Lung (tissue), 12 donors: ENCODE measurements around the gene TTLL9. TPM values are rescaled to one million over a fixed set of nuclear protein-coding genes. Genes with fewer than 3 reads are reported as not detected.

Source experiments
- ATAC-seq: fragments of 200-7000 bp; cut with Tn5 transposase; one replicate; pipeline ENCODE4 v1.9.1; 2020; ENCODE audit warnings: moderate number of reproducible peaks; ENCODE audit not compliant: insufficient read depth, low FRiP score
- DNase-seq, 3 donors: peaks; one replicate each; pipeline ENCODE4 v3.0.0-alpha.2; 2013 to 2017
- H3K27ac ChIP-seq, 2 donors: one replicate each; pipeline ENCODE4 v1.5.1; 2013; ENCODE audit warnings: mild to moderate bottlenecking in 2 of 2, moderate library complexity in 2 of 2, control low read depth in 1 of 2, inconsistent platforms in 1 of 2, low read depth in 1 of 2, low read length in 1 of 2
- H3K27me3 ChIP-seq, 3 donors: one replicate each; pipeline ENCODE4 v1.5.1; 2013; ENCODE audit warnings: low read length in 2 of 3; ENCODE audit not compliant: control insufficient read depth in 3 of 3, insufficient read depth in 3 of 3
- H3K36me3 ChIP-seq, 4 donors: one replicate each; pipeline ENCODE4 v1.5.1; 2013; ENCODE audit warnings: low read length in 4 of 4, mild to moderate bottlenecking in 1 of 4, moderate library complexity in 1 of 4; ENCODE audit not compliant: control insufficient read depth in 4 of 4, insufficient read depth in 4 of 4
- H3K4me1 ChIP-seq, 5 donors: one replicate each; pipeline ENCODE4 v1.5.1; 2013; ENCODE audit warnings: low read length in 5 of 5, mild to moderate bottlenecking in 2 of 5, moderate library complexity in 1 of 5; ENCODE audit not compliant: control insufficient read depth in 5 of 5, insufficient read depth in 5 of 5
- H3K4me3 ChIP-seq: one replicate; pipeline ENCODE4 v1.5.1; 2013; ENCODE audit warnings: mild to moderate bottlenecking, control low read depth, moderate library complexity
- H3K9ac ChIP-seq, 2 donors: one replicate each; pipeline ENCODE4 v1.5.1; 2013; ENCODE audit warnings: low read length in 2 of 2, control low read depth in 1 of 2; ENCODE audit not compliant: insufficient read depth in 1 of 2
- H3K9me3 ChIP-seq, 4 donors: one replicate each; pipeline ENCODE4 v1.5.1; 2013; ENCODE audit warnings: low read length in 3 of 4, mild to moderate bottlenecking in 1 of 4, moderate library complexity in 1 of 4; ENCODE audit not compliant: control insufficient read depth in 4 of 4, insufficient read depth in 3 of 4
- CTCF ChIP-seq: IDR thresholded peaks from 2 replicates; pipeline ENCODE4 v1.5.1; 2012; ENCODE audit warnings: mild to moderate bottlenecking; ENCODE audit errors: control extremely low read depth, extremely low read depth
- WGBS, 2 donors: extraction: QIAGEN DNeasy Blood & Tissue Kit; methylation state at CpG; one replicate each; pipeline ENCODE4 v1.1.7; 2013; 5-methylcytosine and 5-hydroxymethylcytosine counted together
- polyA plus RNA-seq, 2 donors: library from polyadenylated mRNA; stranded (reverse); fragments of 200-250 nt; gene quantifications; one replicate each; pipeline ENCODE4 v1.2.1, GENCODE V29; 2013
- total RNA-seq, 2 donors: library from RNA; depleted of rRNA in 1 of 2; stranded (reverse); fragments of >200 nt in 1 of 2; gene quantifications; one replicate each; pipeline ENCODE4 v1.2.1, GENCODE V29; 2014 to 2021
- donor health status: control.
- donor health status: control.
- donor health status: Bipolar disorder and iron deficiency.
- donor health status: healthy.
- donor health status: DM: yes; HTN: yes; CAD: no.

The TTLL9 gene
- total and polyA plus RNA-seq, 4 donors = 1.9 to 8.9 (median 4.8) TPM

DNA sequence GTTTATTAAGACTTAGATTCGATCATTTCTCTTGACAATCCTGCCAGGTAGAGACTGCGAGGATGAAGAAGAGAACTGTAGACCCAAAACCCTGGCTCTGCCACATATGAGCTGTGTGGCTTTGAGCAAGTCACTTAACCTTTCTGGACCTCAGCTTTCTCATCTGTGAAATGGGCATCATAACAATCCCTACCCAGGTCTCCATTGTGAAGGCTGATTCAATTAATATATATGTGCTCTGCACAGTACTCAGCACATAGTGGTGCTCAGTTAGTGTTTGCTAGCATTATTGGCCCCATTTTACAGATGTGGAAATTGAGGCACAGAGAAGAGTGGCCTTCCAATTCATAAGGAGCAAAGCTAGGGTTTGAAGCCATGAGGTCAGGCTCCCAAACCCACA is 105.4 kb downstream of the TTLL9 start:
- DNase-seq (no peak), ATAC-seq (no peak)
- Histone ChIP-seq H3K36me3 (no peaks in the 10 kb centered on the region), H3K4me1 (no peaks in the 10 kb centered on the region), H3K9ac (no peak overlapping the region), H3K9me3 (no peaks in the 10 kb centered on the region), H3K27me3 (peaks cover 0 to 10% (median 0%) of the 10 kb centered on the region in 3 donors), H3K27ac (no peak overlapping the region), H3K4me3 (no peak overlapping the region)
- WGBS, 2 donors = 91 to 99% methylated on average over 2 of the region's 2 CpGs
- no peak for TF ChIP-seq CTCF

- no peak for ATAC-seq
- no peaks in the 10 kb centered on the region for H3K36me3 ChIP-seq
- peaks cover 0 to 7% (median 0%) of the 10 kb centered on the region in 3 donors for H3K27me3 ChIP-seq
- no peak overlapping the region for H3K4me3 ChIP-seq
- no peak for TF ChIP-seq CTCF
- no peak for DNase-seq
- no peaks in the 10 kb centered on the region for H3K4me1 ChIP-seq
- H3K9me3 ChIP-seq = no peaks in the 10 kb centered on the region
- no peak overlapping the region for H3K27ac ChIP-seq
- no peak overlapping the region for H3K9ac ChIP-seq
- WGBS, 2 donors = 91 to 93% methylated on average over 4 of the region's 4 CpGs
Measured at GRCh38 chr20:31977080-31977479, 106.6 kb downstream of the TTLL9 start.

DNA sequence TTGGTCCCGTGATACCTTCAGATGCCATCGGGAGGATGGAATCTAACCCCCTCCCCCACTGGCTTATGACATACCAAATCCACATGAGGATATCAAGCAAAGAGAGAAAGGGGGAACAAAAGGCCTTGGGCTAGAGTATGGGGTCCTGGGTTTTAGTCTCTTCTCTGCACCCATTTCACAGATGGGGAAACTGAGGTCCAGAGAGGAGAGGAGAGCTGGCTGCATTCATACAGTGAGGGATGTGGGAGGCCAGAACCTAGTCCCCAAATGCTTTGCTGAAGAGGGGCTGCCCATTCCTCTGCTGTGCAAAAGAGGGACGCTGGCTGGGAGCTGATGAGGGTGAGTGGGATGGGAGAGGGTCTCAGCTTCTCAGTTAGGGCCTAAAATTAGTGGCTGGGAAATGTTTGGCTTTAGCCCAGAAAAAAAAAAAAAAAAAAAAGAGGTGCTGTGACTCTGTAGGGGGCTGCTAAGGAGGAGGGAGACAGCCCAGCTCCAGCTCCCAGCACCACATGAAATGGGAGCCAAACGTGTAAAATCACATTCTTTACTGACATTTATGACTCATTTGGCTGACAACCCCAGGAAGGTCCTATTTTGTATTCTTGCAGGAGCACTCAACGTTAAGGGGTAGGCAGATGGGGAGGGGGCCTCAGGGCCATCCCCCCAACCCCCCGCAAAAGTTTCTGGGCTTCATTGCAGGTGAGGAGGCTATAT is 109.4 kb downstream of the TTLL9 start:
- no peaks in the 10 kb centered on the region for H3K4me1 ChIP-seq
- DNase-seq (no peak), ATAC-seq (no peak)
- no peaks in the 10 kb centered on the region for H3K36me3 ChIP-seq
- H3K27ac ChIP-seq = no peak overlapping the region
- H3K9me3 ChIP-seq = no peaks in the 10 kb centered on the region
- no peak for TF ChIP-seq CTCF
- 65 to 67% methylated on average over 6 of the region's 6 CpGs for WGBS, 2 donors
- no peak overlapping the region for H3K4me3 ChIP-seq
- no peak overlapping the region for H3K9ac ChIP-seq
- H3K27me3 ChIP-seq = peaks cover 0 to 3% (median 0%) of the 10 kb centered on the region in 3 donors

DNA sequence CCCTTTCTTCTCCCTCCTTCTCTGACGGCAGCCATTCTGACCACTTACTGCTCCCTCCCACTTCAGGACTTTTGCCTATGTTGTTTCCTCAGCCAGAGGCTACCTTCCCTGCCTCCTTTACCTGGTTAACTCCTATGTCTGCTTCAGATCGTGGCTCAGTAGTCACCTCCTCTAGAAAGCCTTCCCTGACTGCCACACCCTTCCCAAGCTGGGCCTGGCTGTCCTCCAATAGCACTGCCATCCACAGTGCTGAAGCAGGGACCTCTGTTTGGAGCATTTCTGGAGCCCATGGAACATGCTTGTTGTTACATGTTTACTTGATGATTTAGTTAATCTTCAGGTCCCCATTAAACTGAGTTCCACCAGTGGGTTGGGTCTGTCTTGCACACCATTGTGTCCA is 111.3 kb downstream of the TTLL9 start:
- Histone ChIP-seq H3K27ac (no peak overlapping the region), H3K4me3 (no peak overlapping the region), H3K27me3 (no peaks in the 10 kb centered on the region), H3K36me3 (no peaks in the 10 kb centered on the region), H3K9me3 (no peaks in the 10 kb centered on the region), H3K4me1 (no peaks in the 10 kb centered on the region), H3K9ac (no peak overlapping the region)
- no peak for ATAC-seq
- TF ChIP-seq CTCF = no peak
- 83 to 85% methylated on average over 2 of the region's 2 CpGs for WGBS, 2 donors
- no peak for DNase-seq
